HepG2 (cell line): ENCODE data around the gene HCFC1R1. TPM values are rescaled to one million over a fixed set of nuclear protein-coding genes. Genes with fewer than 3 reads are reported as not detected.

Experiments used
- AHDC1 ChIP-seq: sonication (generic); formaldehyde crosslinking; IDR thresholded peaks from 2 replicates; pipeline ENCODE4 v1.5.1; 2020; ENCODE audit warnings: mild to moderate bottlenecking, missing genetic modification reagents, borderline replicate concordance
- BHLHE40 ChIP-seq: IDR thresholded peaks from 2 replicates; pipeline ENCODE4 v1.6.1; 2011; ENCODE audit warnings: low read length, improper control_type of control experiment
- CEBPG ChIP-seq: IDR thresholded peaks from 2 replicates; pipeline ENCODE4 v1.6.1; 2016
- FOXA3 ChIP-seq: IDR thresholded peaks from 2 replicates; pipeline ENCODE4 v1.6.1; 2016; ENCODE audit warnings: missing genetic modification reagents, missing compliant biosample characterization
- SOX5 ChIP-seq: IDR thresholded peaks from 2 replicates; pipeline ENCODE4 v1.6.1; 2016; ENCODE audit warnings: borderline replicate concordance
- XBP1 ChIP-seq: sonication (generic); formaldehyde crosslinking; IDR thresholded peaks from 2 replicates; pipeline ENCODE4 v1.5.0; 2020; ENCODE audit warnings: missing genetic modification reagents
- ZEB1 ChIP-seq: IDR thresholded peaks from 2 replicates; pipeline ENCODE4 v1.6.1; 2012; ENCODE audit warnings: mild to moderate bottlenecking, low read depth, inconsistent platforms; ENCODE audit not compliant: insufficient replicate concordance
- ZNF800 ChIP-seq: sonication (generic); formaldehyde crosslinking; IDR thresholded peaks from 2 replicates; pipeline ENCODE4 v1.4.0; 2020; ENCODE audit warnings: missing genetic modification reagents
- polyA plus RNA-seq, 8 experiments: library from polyadenylated mRNA; depleted of rRNA in 3 of 8; stranded (reverse) in 7 of 8; unstranded in 1 of 8; fragments of >200 nt; fragmentation: Illumina TruSeq in 4 of 8; extraction: Trizol in 4 of 8; gene quantifications; 2 replicates each; pipeline versions ENCODE4 v1.2.1 to v1.2.3, GENCODE V29; 2011 to 2016; ENCODE audit warnings: low read depth in 4 of 8, missing spikeins in 1 of 8, mixed read lengths in 1 of 8; ENCODE audit not compliant: insufficient read depth in 1 of 8
- total RNA-seq, 5 experiments: library from RNA; depleted of rRNA; stranded (reverse); fragments of >200 nt; fragmentation: Illumina TruSeq; extraction: Trizol; gene quantifications; 2 replicates each; pipeline ENCODE4 v1.2.3, GENCODE V29; 2016; ENCODE audit warnings: low read depth in 1 of 5
- TF ChIP-seq, protein P1 (sequence below): sonication (generic); formaldehyde crosslinking; IDR thresholded peaks from 2 replicates; pipeline ENCODE4 v1.4.0; 2020; ENCODE audit warnings: missing genetic modification reagents, mild to moderate bottlenecking, borderline replicate concordance
- TF ChIP-seq, protein P2 (sequence below): sonication (generic); formaldehyde crosslinking; IDR thresholded peaks from 2 replicates; pipeline ENCODE4 v1.4.0; 2020; ENCODE audit warnings: missing genetic modification reagents
- TF ChIP-seq, protein P3 (sequence below): sonication (generic); formaldehyde crosslinking; IDR thresholded peaks from 2 replicates; pipeline ENCODE4 v1.5.0; 2020; ENCODE audit warnings: mild to moderate bottlenecking, missing genetic modification reagents, moderate library complexity
- TF ChIP-seq, protein P4 (sequence below): sonication (generic); formaldehyde crosslinking; IDR thresholded peaks from 2 replicates; pipeline ENCODE4 v1.8.1; 2023; ENCODE audit warnings: missing genetic modification reagents, mild to moderate bottlenecking, borderline replicate concordance

The HCFC1R1 gene
- total and polyA plus RNA-seq, 2 of the 13 experiments (the other 11 are each of a cell fraction or from before 2014, with no cell fraction given): 13.8 to 16.1 TPM

DNA sequence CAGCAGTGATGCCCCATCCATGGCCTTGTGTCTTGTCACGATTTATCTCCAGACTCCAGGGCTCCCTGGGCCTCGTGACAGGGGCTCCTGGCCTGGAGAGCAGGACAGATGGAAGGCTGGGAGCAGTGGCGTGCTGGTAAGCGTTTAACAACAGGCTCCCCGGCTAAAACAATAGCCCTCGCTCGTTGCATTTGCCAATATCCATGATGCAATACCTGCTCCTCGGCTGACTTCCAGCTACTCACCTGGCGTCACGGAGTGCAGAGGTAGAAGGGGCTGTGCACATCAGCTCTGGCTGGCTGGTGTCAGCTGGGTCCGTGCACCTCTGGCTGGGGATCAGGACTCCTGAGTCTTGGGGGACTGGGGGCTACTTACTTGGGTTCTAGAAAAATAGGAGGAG is 14.5 kb upstream of the HCFC1R1 start (continued):
- TF ChIP-seq AHDC1 (CRISPR knock-in tag) (no peak), ZNF800 (CRISPR knock-in tag) (no peak), ZEB1 (peak; percentile 63), CEBPG (peak; percentile 94), BHLHE40 (peak; percentile 9; the same call in 1 of the 2 replicates), FOXA3 (CRISPR knock-in tag) (no peak), XBP1 (CRISPR knock-in tag) (no peak), SOX5 (peak; percentile 81; the same call in 1 of the 2 replicates)
- TF ChIP-seq, protein P1, sequence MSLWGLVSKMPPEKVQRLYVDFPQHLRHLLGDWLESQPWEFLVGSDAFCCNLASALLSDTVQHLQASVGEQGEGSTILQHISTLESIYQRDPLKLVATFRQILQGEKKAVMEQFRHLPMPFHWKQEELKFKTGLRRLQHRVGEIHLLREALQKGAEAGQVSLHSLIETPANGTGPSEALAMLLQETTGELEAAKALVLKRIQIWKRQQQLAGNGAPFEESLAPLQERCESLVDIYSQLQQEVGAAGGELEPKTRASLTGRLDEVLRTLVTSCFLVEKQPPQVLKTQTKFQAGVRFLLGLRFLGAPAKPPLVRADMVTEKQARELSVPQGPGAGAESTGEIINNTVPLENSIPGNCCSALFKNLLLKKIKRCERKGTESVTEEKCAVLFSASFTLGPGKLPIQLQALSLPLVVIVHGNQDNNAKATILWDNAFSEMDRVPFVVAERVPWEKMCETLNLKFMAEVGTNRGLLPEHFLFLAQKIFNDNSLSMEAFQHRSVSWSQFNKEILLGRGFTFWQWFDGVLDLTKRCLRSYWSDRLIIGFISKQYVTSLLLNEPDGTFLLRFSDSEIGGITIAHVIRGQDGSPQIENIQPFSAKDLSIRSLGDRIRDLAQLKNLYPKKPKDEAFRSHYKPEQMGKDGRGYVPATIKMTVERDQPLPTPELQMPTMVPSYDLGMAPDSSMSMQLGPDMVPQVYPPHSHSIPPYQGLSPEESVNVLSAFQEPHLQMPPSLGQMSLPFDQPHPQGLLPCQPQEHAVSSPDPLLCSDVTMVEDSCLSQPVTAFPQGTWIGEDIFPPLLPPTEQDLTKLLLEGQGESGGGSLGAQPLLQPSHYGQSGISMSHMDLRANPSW (CRISPR knock-in tag): no peak
- TF ChIP-seq, protein P2, sequence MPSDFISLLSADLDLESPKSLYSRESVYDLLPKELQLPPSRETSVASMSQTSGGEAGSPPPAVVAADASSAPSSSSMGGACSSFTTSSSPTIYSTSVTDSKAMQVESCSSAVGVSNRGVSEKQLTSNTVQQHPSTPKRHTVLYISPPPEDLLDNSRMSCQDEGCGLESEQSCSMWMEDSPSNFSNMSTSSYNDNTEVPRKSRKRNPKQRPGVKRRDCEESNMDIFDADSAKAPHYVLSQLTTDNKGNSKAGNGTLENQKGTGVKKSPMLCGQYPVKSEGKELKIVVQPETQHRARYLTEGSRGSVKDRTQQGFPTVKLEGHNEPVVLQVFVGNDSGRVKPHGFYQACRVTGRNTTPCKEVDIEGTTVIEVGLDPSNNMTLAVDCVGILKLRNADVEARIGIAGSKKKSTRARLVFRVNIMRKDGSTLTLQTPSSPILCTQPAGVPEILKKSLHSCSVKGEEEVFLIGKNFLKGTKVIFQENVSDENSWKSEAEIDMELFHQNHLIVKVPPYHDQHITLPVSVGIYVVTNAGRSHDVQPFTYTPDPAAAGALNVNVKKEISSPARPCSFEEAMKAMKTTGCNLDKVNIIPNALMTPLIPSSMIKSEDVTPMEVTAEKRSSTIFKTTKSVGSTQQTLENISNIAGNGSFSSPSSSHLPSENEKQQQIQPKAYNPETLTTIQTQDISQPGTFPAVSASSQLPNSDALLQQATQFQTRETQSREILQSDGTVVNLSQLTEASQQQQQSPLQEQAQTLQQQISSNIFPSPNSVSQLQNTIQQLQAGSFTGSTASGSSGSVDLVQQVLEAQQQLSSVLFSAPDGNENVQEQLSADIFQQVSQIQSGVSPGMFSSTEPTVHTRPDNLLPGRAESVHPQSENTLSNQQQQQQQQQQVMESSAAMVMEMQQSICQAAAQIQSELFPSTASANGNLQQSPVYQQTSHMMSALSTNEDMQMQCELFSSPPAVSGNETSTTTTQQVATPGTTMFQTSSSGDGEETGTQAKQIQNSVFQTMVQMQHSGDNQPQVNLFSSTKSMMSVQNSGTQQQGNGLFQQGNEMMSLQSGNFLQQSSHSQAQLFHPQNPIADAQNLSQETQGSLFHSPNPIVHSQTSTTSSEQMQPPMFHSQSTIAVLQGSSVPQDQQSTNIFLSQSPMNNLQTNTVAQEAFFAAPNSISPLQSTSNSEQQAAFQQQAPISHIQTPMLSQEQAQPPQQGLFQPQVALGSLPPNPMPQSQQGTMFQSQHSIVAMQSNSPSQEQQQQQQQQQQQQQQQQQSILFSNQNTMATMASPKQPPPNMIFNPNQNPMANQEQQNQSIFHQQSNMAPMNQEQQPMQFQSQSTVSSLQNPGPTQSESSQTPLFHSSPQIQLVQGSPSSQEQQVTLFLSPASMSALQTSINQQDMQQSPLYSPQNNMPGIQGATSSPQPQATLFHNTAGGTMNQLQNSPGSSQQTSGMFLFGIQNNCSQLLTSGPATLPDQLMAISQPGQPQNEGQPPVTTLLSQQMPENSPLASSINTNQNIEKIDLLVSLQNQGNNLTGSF (CRISPR knock-in tag): no peak
- TF ChIP-seq, protein P3, sequence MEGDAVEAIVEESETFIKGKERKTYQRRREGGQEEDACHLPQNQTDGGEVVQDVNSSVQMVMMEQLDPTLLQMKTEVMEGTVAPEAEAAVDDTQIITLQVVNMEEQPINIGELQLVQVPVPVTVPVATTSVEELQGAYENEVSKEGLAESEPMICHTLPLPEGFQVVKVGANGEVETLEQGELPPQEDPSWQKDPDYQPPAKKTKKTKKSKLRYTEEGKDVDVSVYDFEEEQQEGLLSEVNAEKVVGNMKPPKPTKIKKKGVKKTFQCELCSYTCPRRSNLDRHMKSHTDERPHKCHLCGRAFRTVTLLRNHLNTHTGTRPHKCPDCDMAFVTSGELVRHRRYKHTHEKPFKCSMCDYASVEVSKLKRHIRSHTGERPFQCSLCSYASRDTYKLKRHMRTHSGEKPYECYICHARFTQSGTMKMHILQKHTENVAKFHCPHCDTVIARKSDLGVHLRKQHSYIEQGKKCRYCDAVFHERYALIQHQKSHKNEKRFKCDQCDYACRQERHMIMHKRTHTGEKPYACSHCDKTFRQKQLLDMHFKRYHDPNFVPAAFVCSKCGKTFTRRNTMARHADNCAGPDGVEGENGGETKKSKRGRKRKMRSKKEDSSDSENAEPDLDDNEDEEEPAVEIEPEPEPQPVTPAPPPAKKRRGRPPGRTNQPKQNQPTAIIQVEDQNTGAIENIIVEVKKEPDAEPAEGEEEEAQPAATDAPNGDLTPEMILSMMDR: no peak
- TF ChIP-seq, protein P4, sequence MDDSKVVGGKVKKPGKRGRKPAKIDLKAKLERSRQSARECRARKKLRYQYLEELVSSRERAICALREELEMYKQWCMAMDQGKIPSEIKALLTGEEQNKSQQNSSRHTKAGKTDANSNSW (CRISPR knock-in tag): no peak
